Transverse colon (tissue), 4 donors: ENCODE measurements around the gene TUBB4A. TPM values are rescaled to one million over a fixed set of nuclear protein-coding genes. Genes with fewer than 3 reads are reported as not detected.

Experiments used
- DNase-seq: peaks from one replicate; pipeline ENCODE4 v3.0.0-alpha.2; 2019
- H3K27ac ChIP-seq, 4 donors: fragments of 200-600 bp; sonication (generic); 2 replicates each; pipeline ENCODE4 v1.5.1; 2016 to 2018; ENCODE audit warnings: inconsistent platforms in 4 of 4
- H3K27me3 ChIP-seq: fragments of 200-600 bp; sonication (generic); 2 replicates; pipeline ENCODE4 v1.5.1; 2017; ENCODE audit warnings: inconsistent platforms
- H3K36me3 ChIP-seq, 4 donors: fragments of 200-600 bp; sonication (generic); 2 replicates each; pipeline ENCODE4 v1.5.1; 2017 to 2019; ENCODE audit warnings: inconsistent platforms in 4 of 4
- H3K4me1 ChIP-seq, 4 donors: fragments of 200-600 bp; sonication (generic); 2 replicates each; pipeline ENCODE4 v1.5.1; 2017 to 2020; ENCODE audit warnings: inconsistent platforms in 4 of 4
- H3K4me3 ChIP-seq, 4 donors: fragments of 200-600 bp; sonication (generic); 1 replicate in 1 of 4; 2 replicates in 3 of 4; pipeline versions ENCODE4 v1.5.1 to v1.6.1; 2017 to 2019; ENCODE audit warnings: inconsistent platforms in 4 of 4
- H3K9me3 ChIP-seq, 2 donors: fragments of 200-600 bp; sonication (generic); 2 replicates each; pipeline ENCODE4 v1.5.1; 2017 to 2019; ENCODE audit warnings: inconsistent platforms in 2 of 2
- CTCF ChIP-seq, 5 experiments: fragments of 200-600 bp in 3 of 5; fragments of 450-650 bp in 2 of 5; sonication (generic) in 3 of 5; IDR thresholded peaks; 1 replicate in 2 of 5; 2 replicates in 3 of 5; pipeline ENCODE4 v1.5.1; 2016 to 2017; ENCODE audit warnings: antibody characterized with exemption in 5 of 5, inconsistent platforms in 3 of 5, mild to moderate bottlenecking in 2 of 5, moderate library complexity in 1 of 5
- EP300 ChIP-seq: sonication (generic); formaldehyde crosslinking; IDR thresholded peaks from one replicate; pipeline ENCODE4 v1.6.1; 2017; ENCODE audit warnings: antibody characterized with exemption, low read depth
- POLR2A ChIP-seq: fragments of 450-650 bp; IDR thresholded peaks from one replicate; pipeline ENCODE4 v1.6.1; 2016; ENCODE audit warnings: antibody characterized with exemption, mild to moderate bottlenecking, moderate library complexity
- POLR2AphosphoS5 ChIP-seq, 3 donors: sonication (generic); formaldehyde crosslinking; IDR thresholded peaks; one replicate each; pipeline ENCODE4 v1.6.1; 2016; ENCODE audit warnings: antibody characterized with exemption in 3 of 3
- WGBS, 2 donors: methylation state at CpG; one replicate each; pipeline ENCODE4 v1.1.5; 2018; ENCODE audit warnings: low coverage in 1 of 2; 5-methylcytosine and 5-hydroxymethylcytosine counted together
- in situ Hi-C, 4 donors: fragments of 200-750 bp; cut with MboI; loops; one replicate each; pipeline versions ENCODE4 v1.15.0 to v1.15.1; 2017; ENCODE audit warnings: low sequenced_read_pairs in 3 of 4, low pct_ligation_motif_present in 1 of 4, low pct_unique_long_range_greater_than_20kb in 1 of 4
- intact Hi-C: fragments of 100-400 bp; cut with DNase I; formaldehyde crosslinking; loops from one replicate; pipeline ENCODE4 v1.15.1; 2023; ENCODE audit warnings: low total_unique reads
- total RNA-seq, 4 donors: library from RNA; depleted of rRNA; stranded (reverse); fragments of >200 nt; gene quantifications; one replicate each; pipeline ENCODE4 v1.1.0, GENCODE V29; 2016

Gene TUBB4A
- total RNA-seq, 4 donors from 2014 or later, result 0.60 to 1.3 (median 1.1) TPM; not detected in 1

- H3K27me3 ChIP-seq, result no peaks in the 10 kb centered on the region
- no peak for DNase-seq
- in situ Hi-C loops (no loop called here), intact Hi-C loops (loop anchor here (5.0 kb wide), 1 partner anchor 1486 kb away; no protein-coding TSS in a partner anchor)
- TF ChIP-seq EP300, result no peak
- TF ChIP-seq CTCF (IDR thresholded peaks at IDR 0.05), result no peak
- H3K27ac ChIP-seq, result peak overlapping the region; percentile 82 to 92 (median 90)
- 73% methylated on average over 17 of the region's 17 CpGs; no CpG with 5 or more reads in 1 of the 2 donors for WGBS, 2 donors
- peak overlapping the region in 2 of 4 donors; percentile 78 to 86 for H3K4me3 ChIP-seq
- peaks cover 9 to 29% (median 22%) of the 10 kb centered on the region in 4 donors for H3K4me1 ChIP-seq
- H3K9me3 ChIP-seq, result no peaks in the 10 kb centered on the region
- H3K36me3 ChIP-seq, result peaks cover 0 to 22% (median 7%) of the 10 kb centered on the region in 4 donors
Observed at GRCh38 chr19:6457958-6458694, 44.0 kb downstream of the TUBB4A start.

GRCh38 chr19:6455924-6456323, 46.2 kb downstream of the TUBB4A start:
- Histone ChIP-seq H3K27ac (no peak overlapping the region), H3K4me1 (peaks cover 9 to 21% (median 14%) of the 10 kb centered on the region in 4 donors), H3K4me3 (no peak overlapping the region), H3K9me3 (no peaks in the 10 kb centered on the region), H3K36me3 (peaks cover 0 to 28% (median 7%) of the 10 kb centered on the region in 4 donors), H3K27me3 (no peaks in the 10 kb centered on the region)
- in situ Hi-C loops (no loop called here), intact Hi-C loops (loop anchor here (5.0 kb wide), 1 partner anchor 1484 kb away; no protein-coding TSS in a partner anchor)
- DNase-seq, result no peak
- no peak for TF ChIP-seq POLR2A
- no peak for TF ChIP-seq POLR2AphosphoS5 (IDR thresholded peaks at IDR 0.05)
- no peak for TF ChIP-seq CTCF (IDR thresholded peaks at IDR 0.05)
- no peak for TF ChIP-seq EP300
- 93 to 98% methylated on average over 3 to 15 of the region's 15 CpGs for WGBS, 2 donors

GRCh38 chr19:6453951-6454565, 48.1 kb downstream of the TUBB4A start:
- Histone ChIP-seq H3K27ac (no peak overlapping the region), H3K27me3 (no peaks in the 10 kb centered on the region), H3K36me3 (peaks cover 0 to 28% (median 7%) of the 10 kb centered on the region in 4 donors), H3K4me3 (no peak overlapping the region), H3K4me1 (peaks cover 9 to 13% (median 10%) of the 10 kb centered on the region in 4 donors), H3K9me3 (no peaks in the 10 kb centered on the region)
- DNase-seq, result no peak
- no peak for TF ChIP-seq CTCF (IDR thresholded peaks at IDR 0.05)
- 99% methylated on average over 11 of the region's 11 CpGs; no CpG with 5 or more reads in 1 of the 2 donors for WGBS, 2 donors
- intact Hi-C loops (no loop called here), in situ Hi-C loops (no loop called here)

- H3K27ac ChIP-seq, result no peak overlapping the region
- H3K4me1 ChIP-seq, result peaks cover 0 to 1% (median 0%) of the 10 kb centered on the region in 4 donors
- intact Hi-C loops, result no loop called here
- TF ChIP-seq POLR2A (no peak), EP300 (no peak), CTCF (IDR thresholded peaks at IDR 0.05) (no peak), POLR2AphosphoS5 (IDR thresholded peaks at IDR 0.05) (no peak)
- H3K9me3 ChIP-seq, result no peaks in the 10 kb centered on the region
- WGBS, 2 donors, result 94 to 99% methylated on average over 2 of the region's 2 CpGs
- peaks cover 0 to 28% (median 7%) of the 10 kb centered on the region in 4 donors for H3K36me3 ChIP-seq
- no peak for DNase-seq
- no peaks in the 10 kb centered on the region for H3K27me3 ChIP-seq
- in situ Hi-C loops, result no loop called here
- H3K4me3 ChIP-seq, result no peak overlapping the region
Observed at GRCh38 chr19:6452899-6453298, 49.2 kb downstream of the TUBB4A start.
